K562 (cell line): ENCODE results near the gene ADAM21. TPM values are rescaled to one million over a fixed set of nuclear protein-coding genes. Genes with fewer than 3 reads are reported as not detected.

ENCODE experiments used
- C11orf30 ChIP-seq: fragments of 450-650 bp; IDR thresholded peaks from 2 replicates; pipeline ENCODE4 v1.6.1; 2016; ENCODE audit warnings: low read depth, mild to moderate bottlenecking
- CREB1 ChIP-seq, 2 experiments: sonication (generic) in 1 of 2; formaldehyde crosslinking in 1 of 2; IDR thresholded peaks; 2 replicates each; pipeline versions ENCODE4 v1.6.1 to v1.8.0; 2012 to 2022; ENCODE audit warnings: inconsistent platforms in 1 of 2, mild to moderate bottlenecking in 1 of 2, missing genetic modification reagents in 1 of 2, moderate library complexity in 1 of 2
- MAFK ChIP-seq: IDR thresholded peaks from 2 replicates; pipeline ENCODE4 v1.6.1; 2011; ENCODE audit warnings: low read length, improper control_type of control experiment
- PML ChIP-seq: IDR thresholded peaks from 2 replicates; pipeline ENCODE4 v1.6.1; 2012; ENCODE audit warnings: low read length, inconsistent platforms
- RBM15 ChIP-seq: fragments of 200-400 bp; formaldehyde crosslinking; IDR thresholded peaks from 2 replicates; pipeline ENCODE4 v1.6.1; 2018; ENCODE audit warnings: mild to moderate bottlenecking, low read length, moderate library complexity; ENCODE audit not compliant: insufficient read depth
- ZNF407 ChIP-seq: fragments of 450-650 bp; IDR thresholded peaks from 2 replicates; pipeline ENCODE4 v1.6.1; 2016; ENCODE audit warnings: low read depth
- polyA plus RNA-seq, 8 experiments: library from polyadenylated mRNA; depleted of rRNA in 4 of 8; stranded (reverse) in 5 of 8; unstranded in 3 of 8; fragments of >200 nt; fragmentation: Nextera tagmentation in 2 of 8; fragmentation: Illumina TruSeq in 1 of 8; extraction: Ambion mirVana in 2 of 8; extraction: Trizol in 1 of 8; gene quantifications; 2 replicates each; pipeline versions ENCODE4 v1.2.1 to v1.2.3, GENCODE V29; 2011 to 2014; ENCODE audit warnings: inconsistent platforms in 1 of 8, missing spikeins in 1 of 8
- total RNA-seq, 7 experiments: library from RNA; depleted of rRNA in 6 of 7; stranded (reverse); fragments of >200 nt in 6 of 7; fragmentation: Illumina TruSeq in 2 of 7; extraction: Trizol in 2 of 7; gene quantifications; 2 replicates each; pipeline versions ENCODE4 v1.2.1 to v1.2.3, GENCODE V29; 2011 to 2021; ENCODE audit warnings: low replicate concordance in 1 of 7

The ADAM21 gene
- total and polyA plus RNA-seq, 9 of the 15 experiments (the other 6 are each of a cell fraction or from before 2014, with no cell fraction given), result 0.03 to 0.15 (median 0.05) TPM; not detected in 4

GRCh38 chr14:70422538-70422937 lies 29.4 kb upstream of the ADAM21 start (continued):
- TF ChIP-seq ZNF407 (no peak), PML (no peak), MAFK (no peak), C11orf30 (no peak), RBM15 (no peak), CREB1 (IDR thresholded peaks at IDR 0.05) (no peak), CREB1 (CRISPR knock-in tag; IDR thresholded peaks at IDR 0.05) (no peak)
